OCI-LY3 (cell line): ENCODE data around the gene BAIAP2.

Source experiments
- CTCF ChIP-seq: fragments of 200-600, 300-600 bp; sonication (generic); IDR thresholded peaks from 2 replicates; pipeline ENCODE4 v1.5.1; 2014; ENCODE audit warnings: antibody characterized with exemption, low read length, low read depth
- EZH2phosphoT487 ChIP-seq: fragments of 200-600 bp; shearing (Covaris generic); IDR thresholded peaks from 2 replicates; pipeline ENCODE4 v1.6.1; 2018; ENCODE audit warnings: antibody characterized with exemption, mixed run types, low read depth

- TF ChIP-seq CTCF (no peak), EZH2phosphoT487 (no peak)
These were observed 11.3 kb downstream of the BAIAP2 start for GRCh38 chr17:81046132-81046769.
